ENCODE measurements around the gene SLC9A5.

DNA sequence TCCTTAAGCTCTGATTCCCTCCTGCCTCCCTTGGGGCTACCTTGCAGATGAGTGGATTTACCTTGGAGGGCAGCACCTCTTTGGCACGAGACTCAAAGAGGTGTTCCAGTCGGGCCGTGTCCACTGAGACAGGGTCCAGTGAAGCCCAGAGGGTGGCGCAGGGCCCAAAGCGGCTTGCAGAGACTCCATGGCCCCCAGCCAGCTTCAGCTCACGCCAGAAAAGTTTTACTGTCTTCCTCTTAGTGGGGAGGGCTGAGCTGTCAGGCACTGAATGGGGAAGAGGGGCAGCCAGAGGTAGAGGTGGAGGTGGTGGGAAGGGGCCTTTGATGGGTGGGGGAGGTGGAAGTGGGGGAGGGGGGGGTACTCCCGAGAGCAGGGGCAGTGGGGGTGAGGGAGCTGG, 15.2 kb upstream of the SLC9A5 start:
- TF ChIP-seq POLR2AphosphoS5 (IDR thresholded peaks at IDR 0.05): peak; percentile 8
- no peak for TF ChIP-seq POLR2A (IDR thresholded peaks at IDR 0.05)
